ENCODE measurements around the gene CYGB. TPM values are rescaled to one million over a fixed set of nuclear protein-coding genes. Genes with fewer than 3 reads are reported as not detected.

CYGB gene
- total RNA-seq, 1 donor from 2014 or later: 24.6 TPM

DNA sequence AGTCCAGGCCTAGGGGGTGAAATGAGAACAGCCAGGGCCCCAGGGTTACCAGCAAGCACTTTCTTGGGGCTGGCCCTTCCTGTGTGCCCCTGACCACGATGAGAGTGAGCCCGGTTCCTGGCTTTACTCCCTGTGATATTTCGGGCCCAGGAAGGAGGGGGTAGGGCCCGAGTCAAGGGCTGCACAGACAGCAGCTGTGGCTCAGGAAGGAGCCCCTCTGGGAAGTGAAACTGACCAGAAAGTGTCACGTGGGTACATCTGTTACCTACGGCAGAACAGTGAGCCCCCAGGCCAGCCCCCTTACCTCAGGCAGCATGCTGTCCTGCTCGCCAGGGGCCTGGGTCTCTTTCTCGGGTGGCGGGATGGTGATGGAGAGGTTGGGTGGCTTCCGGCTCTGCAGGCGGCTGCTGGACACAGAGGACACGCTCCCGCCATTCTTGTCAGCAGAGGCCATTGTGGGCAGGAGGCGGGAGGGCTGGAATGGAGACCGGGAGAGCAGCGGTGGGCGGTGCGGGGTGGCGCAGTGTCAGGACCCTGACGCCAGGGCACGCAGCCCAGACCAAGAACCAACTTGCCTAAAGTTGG lies 56.3 kb downstream of the CYGB start:
- DNase-seq (ENCODE audit: low spot score): no peak

DNA sequence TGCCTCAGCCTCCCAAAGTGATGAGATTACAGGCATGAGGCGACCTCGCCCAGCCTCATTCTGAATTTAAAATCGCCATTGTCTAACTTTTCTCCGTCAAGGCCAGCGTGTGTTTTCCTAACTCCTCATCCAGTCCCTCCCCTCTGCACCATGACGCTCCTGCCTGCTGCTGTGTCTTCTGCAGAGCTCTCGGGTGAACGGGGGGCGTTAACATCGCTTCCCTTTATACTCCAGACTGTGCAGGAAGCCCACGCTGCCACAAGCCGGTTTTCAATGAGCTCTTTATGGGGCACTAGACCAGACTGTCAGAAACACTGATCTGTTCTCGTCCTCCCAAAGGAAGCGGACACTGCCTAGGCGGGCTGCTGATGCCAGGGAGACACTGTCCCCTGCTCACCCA lies 56.9 kb downstream of the CYGB start:
- DNase-seq (ENCODE audit: low spot score): no peak

DNA sequence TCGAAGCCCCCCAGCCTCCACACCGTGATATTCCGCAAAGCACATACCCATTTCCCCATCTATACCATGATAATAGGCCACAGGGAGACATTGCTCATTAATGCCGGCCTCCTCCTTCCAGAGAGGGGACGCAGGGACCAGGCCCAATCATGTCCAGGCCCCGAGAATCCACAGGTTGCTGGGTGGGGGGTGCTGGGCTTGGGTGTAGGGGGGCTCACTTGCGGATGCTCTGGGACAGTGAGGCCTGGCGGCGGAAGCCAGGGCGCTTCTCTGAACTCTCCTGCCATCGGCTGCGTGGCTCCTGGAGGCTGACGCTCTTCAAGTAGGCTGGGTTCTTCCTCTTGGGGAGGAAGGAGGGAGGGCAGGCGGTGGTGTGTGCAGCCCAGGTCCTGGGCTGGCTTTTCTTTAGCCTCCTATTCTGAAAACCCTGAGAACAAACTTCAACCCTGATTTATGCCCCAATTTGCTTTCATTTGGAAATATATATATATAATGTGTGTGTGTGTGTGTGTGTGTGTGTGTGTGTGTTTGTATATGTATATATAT lies 57.9 kb downstream of the CYGB start:
- no peak for DNase-seq (ENCODE audit: low spot score)

DNA sequence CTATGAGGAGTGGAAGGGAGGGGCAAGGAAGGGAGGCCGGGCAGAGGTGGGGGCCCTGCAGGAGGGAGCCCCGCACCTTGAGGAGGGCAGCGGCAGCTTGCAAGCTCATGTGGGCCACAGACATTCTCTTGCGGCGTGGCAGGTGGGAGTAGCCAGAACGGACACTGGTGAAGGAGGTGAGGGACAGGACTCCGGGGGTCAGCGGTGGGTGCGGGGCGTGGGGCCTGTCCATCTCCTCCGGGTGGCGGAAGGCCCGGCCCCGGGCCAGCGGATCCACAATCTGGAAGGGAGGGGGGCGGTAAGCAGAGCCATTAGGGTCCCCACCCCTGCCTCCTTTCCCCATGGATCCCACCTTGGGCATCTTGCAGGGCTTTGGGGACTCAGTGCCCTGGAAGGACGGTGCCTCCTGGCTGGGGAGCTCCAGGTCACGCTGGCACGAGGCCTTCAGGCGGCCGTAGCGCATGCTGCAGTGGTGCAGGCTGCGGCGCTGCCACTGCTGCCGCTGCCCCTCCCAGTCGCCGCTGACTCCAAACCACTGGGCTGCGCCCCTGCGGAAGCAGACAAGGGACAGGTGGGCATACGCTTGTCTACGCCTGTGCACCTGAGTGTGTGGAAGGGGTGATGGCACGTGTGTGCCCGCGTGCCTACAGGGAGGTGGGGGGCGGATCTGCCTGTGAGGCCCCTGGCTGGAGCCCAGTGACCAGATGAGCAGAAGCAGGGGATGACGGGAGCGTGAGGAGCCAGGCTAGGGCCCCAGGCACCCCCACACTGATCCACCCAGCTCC lies 58.6 kb downstream of the CYGB start:
- no peak for DNase-seq (ENCODE audit: low spot score)

DNA sequence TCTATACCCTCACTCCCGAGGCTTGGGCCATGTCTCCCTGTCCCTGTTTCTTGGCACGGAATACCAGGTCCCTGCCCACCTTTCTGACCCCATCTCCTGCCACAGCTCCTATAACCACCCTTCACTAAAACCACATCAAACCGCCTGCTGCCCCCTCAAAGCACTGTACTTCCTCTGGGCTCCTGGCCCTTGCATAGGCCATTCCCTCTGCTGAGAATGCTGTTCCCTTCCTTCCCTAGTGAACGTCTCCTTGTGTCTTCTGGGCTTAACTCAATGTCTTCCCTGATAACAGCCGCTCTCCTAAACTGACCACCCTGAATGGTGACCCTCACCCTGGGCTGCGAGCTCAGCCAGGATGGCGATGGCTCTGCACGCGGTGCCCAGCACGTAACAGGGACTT lies 59.4 kb downstream of the CYGB start:
- no peak for DNase-seq (ENCODE audit: low spot score)

DNA sequence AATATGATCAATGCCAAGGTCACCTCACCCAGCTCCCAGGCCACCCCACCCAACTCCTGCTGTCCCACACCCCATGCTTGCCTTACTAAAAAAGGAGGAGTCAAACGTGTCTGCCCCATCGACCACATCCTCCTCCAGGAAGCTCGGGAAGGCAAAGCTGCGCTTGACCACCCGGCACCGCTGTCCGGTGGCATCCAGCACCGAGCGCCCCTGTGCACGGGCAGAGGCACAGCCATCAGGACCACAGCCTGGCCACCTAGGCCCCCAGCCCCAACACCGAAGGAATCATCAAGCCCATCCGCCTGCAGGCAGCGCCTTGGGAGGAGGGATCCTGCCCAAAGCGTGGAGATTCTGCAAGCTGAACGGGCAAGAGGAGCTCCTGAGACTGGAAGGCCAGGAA lies 59.9 kb downstream of the CYGB start:
- DNase-seq (ENCODE audit: low spot score): no peak

Other genes starting within 250 kb of the CYGB start
- gene QRICH2, start 229.4 kb downstream of the CYGB start, total RNA-seq: 1.9 TPM
- gene PRPSAP1, start 183.8 kb downstream of the CYGB start, total RNA-seq: 40.1 TPM
- gene SPHK1, start 153.1 kb downstream of the CYGB start, total RNA-seq: 3.1 TPM
- 30.3 TPM for gene UBE2O, start 84.6 kb downstream of the CYGB start, total RNA-seq
- not detected for gene AANAT, start 70.1 kb downstream of the CYGB start, total RNA-seq
- gene RHBDF2, start 36.3 kb downstream of the CYGB start, total RNA-seq: 41.6 TPM
- gene PRCD, start 2.3 kb upstream of the CYGB start, total RNA-seq: 11.5 TPM
- 28.7 TPM for gene ST6GALNAC2, start 48.2 kb upstream of the CYGB start, total RNA-seq
- gene ST6GALNAC1, start 106.0 kb upstream of the CYGB start, total RNA-seq: 11.3 TPM
- 129 TPM for gene MXRA7, start 173.3 kb upstream of the CYGB start, total RNA-seq
- gene JMJD6, start 188.9 kb upstream of the CYGB start, total RNA-seq: 28.2 TPM
- gene METTL23, start 189.1 kb upstream of the CYGB start, total RNA-seq: 28.5 TPM
- gene SRSF2, start 199.6 kb upstream of the CYGB start, total RNA-seq: 231 TPM
- 27.0 TPM for gene MFSD11, start 200.4 kb upstream of the CYGB start, total RNA-seq

Data from ureter (tissue), 1 donor.